Brain microvascular endothelial cell (primary cell): ENCODE measurements around the gene BRF1.

Experiments
- DNase-seq: peaks from one replicate; pipeline ENCODE4 v3.0.0-alpha.2; 2020
- H3K27ac ChIP-seq: fragments of 250-450 bp; sonication (Bioruptor Pico); 2 replicates; pipeline ENCODE4 v1.5.1; 2020; ENCODE audit warnings: mild to moderate bottlenecking, moderate library complexity
- H3K27me3 ChIP-seq: fragments of 250-450 bp; sonication (Bioruptor Pico); replicated peaks from 2 replicates; pipeline ENCODE4 v1.5.1; 2020; ENCODE audit warnings: mild to moderate bottlenecking
- H3K36me3 ChIP-seq: fragments of 250-450 bp; sonication (Bioruptor Pico); replicated peaks from 2 replicates; pipeline ENCODE4 v1.5.1; 2020; ENCODE audit warnings: mild to moderate bottlenecking
- H3K4me3 ChIP-seq: 2 replicates; pipeline ENCODE4 v1.5.1; 2011; ENCODE audit warnings: low read depth, mild to moderate bottlenecking, control low read depth, low read length, moderate library complexity
- CTCF ChIP-seq: IDR thresholded peaks from 2 replicates; pipeline ENCODE4 v1.5.1; 2011; ENCODE audit warnings: low read depth, mild to moderate bottlenecking, moderate library complexity, low read length, control low read depth, inconsistent platforms; ENCODE audit errors: missing control alignments
- in situ Hi-C: cut with HindIII; loops from 2 replicates; pipeline ENCODE4 v1.10.0; 2017; ENCODE audit warnings: low sequenced_read_pairs, low pct_ligation_motif_present

BRF1 gene

DNA sequence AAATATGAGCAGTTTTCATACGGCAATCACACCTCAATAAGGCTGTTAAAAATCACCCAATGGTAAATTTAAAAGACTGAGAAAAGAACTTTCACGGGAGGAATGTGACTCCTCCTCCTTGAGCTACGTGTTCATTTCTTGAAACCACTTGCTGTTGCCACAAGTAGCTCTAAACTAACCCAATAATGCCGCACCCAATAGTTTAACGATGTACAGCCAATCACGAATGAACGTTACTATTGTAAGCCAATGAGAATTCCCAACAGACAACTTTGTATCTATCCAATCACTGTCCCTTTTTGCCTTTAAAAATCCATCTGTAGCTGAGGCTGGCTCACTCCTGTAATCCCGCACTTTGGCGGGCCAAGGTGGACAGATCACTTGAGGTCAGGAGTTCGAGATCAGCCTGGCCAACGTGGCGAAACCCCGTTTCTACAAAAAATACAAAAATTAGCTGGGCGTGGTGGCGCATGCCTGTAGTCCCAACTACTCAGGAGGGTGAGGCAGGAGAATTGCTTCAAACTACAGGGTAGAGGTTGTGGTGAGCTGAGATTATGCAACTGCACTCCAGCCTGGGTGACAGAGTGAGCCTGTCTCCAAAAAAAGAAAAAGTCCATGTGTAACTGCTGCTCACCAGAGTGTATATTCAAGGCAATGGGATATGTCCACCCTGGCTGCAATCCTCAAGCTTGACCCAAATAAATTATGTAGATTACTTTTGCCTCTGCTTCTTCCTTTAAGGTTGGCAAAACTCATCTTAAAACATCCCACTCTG is 76.8 kb downstream of the BRF1 start:
- no peak for TF ChIP-seq CTCF
- H3K27me3 ChIP-seq: no peaks in the 10 kb centered on the region
- no peak overlapping the region for H3K27ac ChIP-seq
- peaks cover 15% of the 10 kb centered on the region for H3K36me3 ChIP-seq
- H3K4me3 ChIP-seq: no peak overlapping the region
- DNase-seq: no peak
- in situ Hi-C loops: no loop called here

DNA sequence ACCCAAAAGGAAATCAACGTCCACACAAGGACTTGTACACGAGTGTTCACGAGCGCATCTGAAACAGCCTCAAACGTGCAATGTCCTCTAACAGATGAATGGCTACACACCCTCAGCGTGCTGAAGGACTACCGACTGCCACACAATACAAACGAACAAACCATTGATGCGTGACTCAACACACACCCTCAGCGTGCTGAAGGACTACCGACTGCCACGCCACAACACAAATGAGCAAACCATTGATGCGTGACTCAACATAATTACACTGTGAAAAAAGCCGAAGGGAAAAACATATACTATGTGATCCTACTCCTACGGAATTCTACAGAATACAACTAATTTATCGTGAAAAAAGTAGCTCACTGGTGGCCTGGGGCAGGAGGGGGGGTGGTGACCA is 77.5 kb downstream of the BRF1 start:
- Histone ChIP-seq H3K4me3 (no peak overlapping the region), H3K27me3 (no peaks in the 10 kb centered on the region), H3K27ac (no peak overlapping the region), H3K36me3 (peaks cover 20% of the 10 kb centered on the region)
- no peak for TF ChIP-seq CTCF
- DNase-seq: no peak
- in situ Hi-C loops: no loop called here

DNA sequence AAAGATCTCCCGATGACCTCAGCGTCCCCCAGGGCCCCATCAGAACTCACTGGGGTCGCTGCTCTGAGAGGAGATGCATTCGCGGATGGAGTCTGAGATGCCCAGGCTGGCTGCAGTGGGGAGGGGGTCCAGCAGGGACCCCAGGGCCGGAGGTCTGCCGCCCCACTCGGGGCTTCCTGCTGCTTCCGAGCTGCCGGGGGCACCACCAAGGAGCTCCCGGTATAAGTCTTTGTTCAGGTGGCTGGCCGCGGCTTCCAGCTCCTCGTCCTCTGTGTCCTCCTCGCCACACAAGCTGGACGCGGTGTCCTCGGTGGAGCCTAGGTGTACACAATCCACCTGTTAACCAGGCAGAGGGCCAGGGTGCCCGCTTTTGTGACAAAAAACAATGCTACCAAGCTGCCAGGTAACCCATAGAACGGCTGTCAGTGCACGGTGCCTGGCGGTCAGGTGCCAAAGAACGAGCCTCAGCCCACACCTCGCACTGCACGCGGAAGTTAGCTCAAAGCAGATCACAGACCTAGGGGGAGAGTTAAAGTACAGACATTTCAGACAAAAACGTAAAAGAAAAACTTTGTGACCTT is 79.1 kb downstream of the BRF1 start:
- no peaks in the 10 kb centered on the region for H3K27me3 ChIP-seq
- no peak for DNase-seq
- peaks cover 27% of the 10 kb centered on the region for H3K36me3 ChIP-seq
- in situ Hi-C loops: no loop called here
- no peak overlapping the region for H3K27ac ChIP-seq
- TF ChIP-seq CTCF: no peak
- no peak overlapping the region for H3K4me3 ChIP-seq

- in situ Hi-C loops: no loop called here
- Histone ChIP-seq H3K27me3 (no peaks in the 10 kb centered on the region), H3K4me3 (no peak overlapping the region), H3K27ac (no peak overlapping the region), H3K36me3 (peaks cover 29% of the 10 kb centered on the region)
- no peak for TF ChIP-seq CTCF
- DNase-seq: no peak
Observed at GRCh38 chr14:105220699-105221597, 79.9 kb downstream of the BRF1 start.

DNA sequence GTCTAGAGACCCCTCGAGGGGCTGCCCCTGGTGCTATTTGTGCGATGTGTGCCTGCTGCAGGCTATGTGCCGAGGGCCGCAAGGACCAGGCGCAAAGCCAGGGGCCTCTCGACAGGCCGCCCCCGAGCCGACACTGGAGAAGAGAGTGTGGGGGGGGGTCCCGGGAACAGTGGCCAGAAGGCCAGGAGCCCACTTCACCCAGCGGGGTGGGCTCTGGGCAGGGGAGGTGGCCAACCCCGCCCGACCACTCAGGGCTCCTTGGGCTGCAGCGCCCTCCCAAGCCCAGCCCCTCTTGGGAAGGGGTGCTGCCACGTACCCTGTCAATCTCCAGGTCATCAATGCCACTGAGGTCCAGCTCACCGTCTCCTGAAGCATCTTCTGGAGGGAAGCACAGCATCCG is 81.0 kb downstream of the BRF1 start:
- no peaks in the 10 kb centered on the region for H3K27me3 ChIP-seq
- no peak overlapping the region for H3K27ac ChIP-seq
- no peak overlapping the region for H3K4me3 ChIP-seq
- H3K36me3 ChIP-seq: peaks cover 29% of the 10 kb centered on the region
- in situ Hi-C loops: no loop called here
- TF ChIP-seq CTCF: no peak
- DNase-seq: no peak
